ENCODE data around the gene STIM1.
"Not testable (repeated sequence)": the region's sequence is repeated elsewhere in the genome, so short reads cannot be mapped to it uniquely, and the experiment has no call there.

STIM1 gene

DNA sequence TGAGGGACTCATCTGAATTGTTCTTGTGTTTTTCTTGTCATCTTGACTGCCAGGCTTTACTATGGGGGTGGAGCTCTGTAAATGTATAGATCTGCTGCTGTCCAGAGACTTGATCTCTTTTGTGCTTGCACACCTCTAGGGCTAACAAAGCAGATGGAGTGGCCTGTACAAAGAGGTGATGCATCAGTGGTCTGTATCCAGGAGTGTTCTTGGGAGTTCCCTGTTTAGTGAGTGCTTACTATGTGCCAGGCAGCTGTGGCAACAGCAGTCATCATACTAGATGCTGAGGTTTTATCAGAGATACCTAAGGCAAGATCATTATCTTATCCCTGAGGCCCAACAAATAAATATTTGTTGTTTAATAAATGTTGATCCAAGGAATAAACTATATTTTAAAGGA lies 33.4 kb downstream of the STIM1 start:
- no peak for DNase-seq

- no peak for DNase-seq
Observed at GRCh38 chr11:3890014-3890413, 34.5 kb downstream of the STIM1 start.

GRCh38 chr11:3890806-3891205 lies 35.3 kb downstream of the STIM1 start:
- no peak for DNase-seq

DNA sequence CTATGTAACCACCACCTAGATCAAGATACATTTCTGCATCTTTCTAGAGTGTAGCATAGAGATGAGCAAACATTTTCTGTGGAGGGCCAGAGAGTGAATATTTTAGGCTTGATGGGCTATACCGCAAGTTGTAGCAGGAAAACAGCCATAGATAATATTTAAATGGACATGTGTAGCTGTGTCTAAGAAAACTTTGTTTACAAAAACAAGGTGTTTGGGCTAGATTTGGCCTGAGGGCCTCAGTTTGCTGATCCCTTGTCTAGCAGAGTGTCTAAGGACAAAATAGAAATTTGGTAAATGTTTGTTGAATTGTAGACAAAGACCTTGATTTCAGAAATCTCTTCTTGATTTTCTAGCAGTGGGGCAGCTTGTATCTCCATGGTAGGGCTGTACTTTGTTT lies 36.3 kb downstream of the STIM1 start:
- no peak for DNase-seq

DNA sequence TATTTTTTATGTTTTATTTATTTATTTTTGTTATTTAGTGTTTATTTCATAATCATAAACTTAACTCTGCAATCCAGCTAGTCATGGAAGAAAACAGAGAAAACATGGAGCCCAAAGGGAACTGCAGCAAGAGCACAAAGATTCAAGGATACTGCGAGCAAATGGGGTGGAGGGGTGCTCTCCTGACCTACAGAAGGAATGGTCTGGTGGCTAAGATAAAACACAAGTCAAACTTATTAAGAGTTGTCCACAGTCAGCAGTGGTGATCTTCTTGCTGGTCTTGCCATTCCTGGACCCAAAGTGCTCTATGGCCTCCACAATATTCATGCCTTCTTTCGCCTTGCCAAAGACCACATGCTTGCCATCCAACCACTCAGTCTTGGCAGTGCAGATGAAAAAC lies 36.7 kb downstream of the STIM1 start:
- DNase-seq: no peak

GRCh38 chr11:3893311-3893710 lies 37.8 kb downstream of the STIM1 start:
- no peak for DNase-seq

GRCh38 chr11:3894128-3894731 lies 38.8 kb downstream of the STIM1 start:
- no peak for DNase-seq

- no peak for DNase-seq
Observed at GRCh38 chr11:3896644-3897043, 41.2 kb downstream of the STIM1 start.

DNA sequence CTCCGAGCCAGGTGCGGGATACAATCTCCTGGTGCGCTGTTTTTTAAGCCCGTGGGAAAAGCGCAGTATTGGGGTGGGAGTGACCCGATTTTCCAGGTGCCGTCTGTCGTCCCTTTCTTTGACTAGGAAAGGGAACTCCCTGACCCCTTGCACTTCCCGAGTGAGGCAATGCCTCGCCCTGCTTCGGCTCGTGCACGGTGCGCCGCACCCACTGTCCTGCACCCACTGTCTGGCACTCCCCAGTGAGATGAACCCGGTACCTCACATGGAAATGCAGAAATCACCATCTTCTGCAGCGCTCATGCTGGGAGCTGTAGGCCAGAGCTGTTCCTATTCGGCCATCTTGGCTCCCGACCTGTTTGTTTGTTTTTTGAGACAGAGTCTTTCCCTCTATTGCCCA lies 44.8 kb downstream of the STIM1 start:
- DNase-seq: not testable (repeated sequence)

- DNase-seq: no peak
Observed at GRCh38 chr11:3901249-3902025, 46.0 kb downstream of the STIM1 start.

DNA sequence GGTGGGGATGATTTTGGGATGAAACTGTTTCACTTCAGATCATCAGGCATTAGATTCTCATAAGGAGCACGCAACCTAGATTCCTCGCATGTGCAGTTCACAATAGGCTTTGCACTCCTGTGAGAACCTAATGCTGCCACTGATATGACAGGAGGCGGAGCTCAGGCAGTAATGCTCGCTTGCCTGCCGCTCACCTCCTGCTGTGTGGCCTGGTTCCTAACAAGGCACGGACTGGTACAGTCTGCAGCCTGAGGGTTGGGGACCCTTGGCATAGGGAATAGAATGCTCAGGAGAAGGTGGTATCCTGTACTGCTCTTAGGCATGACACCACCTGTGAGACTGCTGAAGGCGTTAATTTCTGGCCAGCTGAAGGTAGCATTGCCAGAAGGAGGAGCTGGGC lies 47.0 kb downstream of the STIM1 start:
- DNase-seq: no peak

DNA sequence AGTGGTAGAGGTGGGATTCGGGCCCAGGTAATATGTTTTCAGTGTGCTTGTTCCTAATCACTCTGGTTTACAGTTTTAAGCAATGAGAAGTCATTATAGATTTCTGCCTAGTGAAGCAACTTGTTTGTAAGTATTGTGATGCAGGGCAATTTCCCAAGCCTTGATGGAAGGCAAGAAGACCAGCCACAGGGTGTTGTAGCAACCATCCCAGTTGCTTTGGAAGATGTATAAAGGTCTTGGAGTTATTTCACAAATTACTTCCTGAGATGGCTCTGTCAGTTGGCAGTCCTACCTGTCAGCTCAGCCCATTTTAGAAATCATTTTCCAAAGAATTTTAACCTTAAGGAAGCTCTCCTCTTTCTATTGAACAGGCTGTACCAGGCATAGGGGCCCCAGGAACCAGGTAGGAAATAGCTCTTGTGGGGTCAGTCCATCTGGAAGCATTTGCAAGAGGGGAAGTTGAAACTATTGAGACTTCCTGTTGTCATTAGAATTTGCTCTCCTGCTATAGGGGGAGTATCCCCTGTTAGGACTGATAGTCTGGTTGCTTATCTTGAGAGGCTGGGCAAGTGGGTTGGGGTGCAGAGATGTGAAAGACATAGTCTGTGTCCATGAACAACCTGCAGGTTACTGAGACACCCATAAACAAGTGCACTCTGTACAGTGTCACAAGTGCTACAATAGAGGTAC lies 47.9 kb downstream of the STIM1 start:
- no peak for DNase-seq

GRCh38 chr11:3904228-3904627 lies 48.8 kb downstream of the STIM1 start:
- DNase-seq: no peak

DNA sequence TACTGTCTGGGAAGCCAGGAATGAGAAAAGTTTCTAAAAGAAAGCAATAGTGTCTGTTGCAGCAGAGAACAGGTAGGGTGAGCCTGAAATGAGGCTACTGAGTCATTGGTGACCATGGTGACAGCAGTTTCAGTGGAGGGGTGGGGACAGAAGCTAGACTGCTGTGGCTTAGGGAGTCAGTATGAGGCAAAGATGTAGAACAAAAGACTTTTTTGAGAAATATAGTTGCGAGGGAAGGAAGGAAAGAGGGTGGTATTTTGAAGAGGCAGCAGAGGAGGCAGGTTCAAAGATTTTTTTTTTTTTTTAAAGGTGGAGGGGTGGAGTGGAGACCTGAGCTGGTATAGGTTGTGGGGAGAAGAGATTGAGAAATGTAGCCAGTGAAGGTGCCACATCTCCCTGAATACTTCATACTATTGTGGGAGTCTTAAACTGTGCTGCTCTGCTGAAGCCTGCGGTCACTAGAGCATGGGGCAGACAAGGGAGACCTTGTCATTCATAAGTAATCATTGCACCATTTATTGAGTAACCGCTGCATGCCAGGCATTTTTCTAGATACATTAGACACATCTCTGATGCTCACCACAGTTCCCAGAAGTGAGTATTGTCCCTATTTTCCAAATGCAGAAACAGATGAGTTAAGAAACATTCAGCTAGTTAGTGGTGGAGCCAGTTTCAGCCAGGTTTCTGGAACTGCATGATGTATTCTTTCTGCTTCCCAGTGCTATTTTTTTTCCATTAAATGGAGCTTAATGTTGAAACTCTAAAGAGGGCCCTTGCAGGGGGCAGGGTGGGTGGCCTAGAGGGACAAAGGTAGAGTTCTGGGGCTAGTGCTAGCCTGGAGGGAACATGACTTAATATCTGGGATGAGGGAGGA lies 49.9 kb downstream of the STIM1 start:
- no peak for DNase-seq

DNA sequence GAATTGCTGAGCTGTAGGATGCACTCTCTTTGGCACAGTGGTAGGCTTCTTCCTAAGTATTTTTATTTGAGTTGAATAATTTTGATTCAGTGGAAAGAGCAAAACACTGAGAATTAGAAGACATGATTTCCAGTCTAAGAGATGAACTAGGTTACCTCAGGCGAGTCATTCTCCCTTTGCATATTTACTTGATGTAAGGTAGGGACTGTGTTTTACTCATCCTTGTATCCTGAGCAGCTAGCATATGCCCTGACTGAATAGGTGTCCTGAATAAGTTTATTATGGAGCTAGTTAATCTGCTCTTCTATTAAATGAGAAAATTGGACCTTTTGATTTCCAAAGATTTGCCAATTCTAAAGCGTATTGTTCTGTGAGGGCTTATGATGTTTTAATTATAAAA lies 50.7 kb downstream of the STIM1 start:
- DNase-seq: no peak

DNA sequence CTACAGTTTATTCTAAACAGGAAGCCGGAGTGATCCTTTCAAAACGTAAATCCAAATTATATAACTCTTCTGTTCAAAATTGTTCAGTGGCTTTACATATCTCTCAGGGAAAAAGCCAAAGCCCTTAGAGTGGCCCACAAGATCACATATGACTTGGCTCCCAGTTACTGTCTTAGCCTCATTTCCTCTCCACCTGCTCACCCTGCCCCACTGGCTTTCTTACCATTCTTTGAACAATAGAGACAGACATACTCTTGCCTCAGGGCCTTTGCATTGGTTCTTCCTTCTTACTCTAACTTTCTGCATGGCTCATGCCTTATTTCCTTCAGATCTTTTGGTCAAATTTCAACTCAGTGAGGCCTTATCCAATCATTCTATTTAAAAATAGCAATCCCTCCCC lies 52.1 kb downstream of the STIM1 start:
- no peak for DNase-seq

GRCh38 chr11:3909901-3910300 lies 54.4 kb downstream of the STIM1 start:
- DNase-seq: no peak

DNA sequence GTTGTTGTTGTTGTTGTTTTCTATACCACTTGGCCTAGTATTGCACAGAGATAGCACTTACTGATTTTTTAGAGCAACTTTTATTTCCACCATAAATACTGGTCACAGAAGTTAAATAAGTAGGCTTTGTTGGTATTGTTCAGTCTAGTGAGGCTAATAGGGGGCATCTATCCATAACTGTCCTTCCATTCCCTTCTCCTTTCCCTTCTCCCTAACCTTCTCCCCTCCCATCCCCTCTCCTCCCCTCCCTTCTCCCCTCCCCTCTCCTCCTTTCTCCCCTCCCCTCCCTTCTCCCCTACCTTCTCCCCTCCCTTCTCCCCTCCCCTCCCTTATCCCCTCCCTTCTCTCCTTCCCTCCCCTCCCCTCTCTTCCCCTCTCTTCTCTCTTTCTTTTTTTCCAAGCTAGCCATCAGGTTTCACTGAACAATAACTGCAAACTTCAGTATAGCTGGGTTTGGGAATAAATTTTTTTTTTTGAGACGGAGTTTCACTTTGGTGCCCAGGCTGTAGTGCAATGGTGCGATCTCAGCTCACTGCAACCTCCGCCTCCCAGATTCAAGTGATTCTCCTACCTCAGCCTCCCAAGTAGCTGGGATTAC lies 56.5 kb downstream of the STIM1 start:
- no peak for DNase-seq

GRCh38 chr11:3913921-3914320 lies 58.5 kb downstream of the STIM1 start:
- DNase-seq: no peak

- no peak for DNase-seq
Observed at GRCh38 chr11:3914805-3915204, 59.3 kb downstream of the STIM1 start.

- DNase-seq: no peak
Observed at GRCh38 chr11:3916962-3917361, 61.5 kb downstream of the STIM1 start.

- no peak for DNase-seq
Observed at GRCh38 chr11:3920148-3920852, 64.8 kb downstream of the STIM1 start.
